Activated CD4-positive, alpha-beta T cell treated with anti-CD3 and anti-CD28 coated beads, Interleukin-2, amount 50 U/mL, for 16 hours (primary cell): Measurements from ENCODE around the gene SPEN.
"Not testable (repeated sequence)": the region's sequence is repeated elsewhere in the genome, so short reads cannot be mapped to it uniquely, and the experiment has no call there.

ENCODE experiments used
- DNase-seq: peaks from one replicate; pipeline ENCODE4 v3.0.0-alpha.2; 2020

Gene SPEN

GRCh38 chr1:15902882-15903281, 55.4 kb downstream of the SPEN start:
- DNase-seq = no peak

- no peak for DNase-seq
Measured at GRCh38 chr1:15908597-15908996, 61.1 kb downstream of the SPEN start.

DNA sequence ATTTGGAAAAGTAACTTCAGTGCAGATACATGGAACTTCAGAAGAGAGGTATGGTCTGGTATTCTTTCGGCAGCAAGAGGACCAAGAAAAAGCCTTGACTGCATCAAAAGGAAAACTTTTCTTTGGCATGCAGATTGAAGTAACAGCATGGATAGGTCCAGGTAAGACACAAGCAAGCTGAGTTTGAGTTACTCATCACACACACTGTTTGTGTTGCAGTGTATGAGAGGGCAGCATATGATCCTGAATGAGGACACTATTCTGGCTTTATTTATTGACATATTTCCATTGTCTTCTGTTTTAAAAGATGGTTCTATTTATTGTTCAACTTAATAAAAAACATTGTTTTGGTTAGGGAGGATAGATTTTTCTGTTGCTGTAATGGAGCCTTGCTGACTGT, 63.6 kb downstream of the SPEN start:
- DNase-seq = no peak

- no peak for DNase-seq
Measured at GRCh38 chr1:15911927-15912326, 64.4 kb downstream of the SPEN start.

GRCh38 chr1:15913607-15914006, 66.1 kb downstream of the SPEN start:
- DNase-seq = not testable (repeated sequence)

DNA sequence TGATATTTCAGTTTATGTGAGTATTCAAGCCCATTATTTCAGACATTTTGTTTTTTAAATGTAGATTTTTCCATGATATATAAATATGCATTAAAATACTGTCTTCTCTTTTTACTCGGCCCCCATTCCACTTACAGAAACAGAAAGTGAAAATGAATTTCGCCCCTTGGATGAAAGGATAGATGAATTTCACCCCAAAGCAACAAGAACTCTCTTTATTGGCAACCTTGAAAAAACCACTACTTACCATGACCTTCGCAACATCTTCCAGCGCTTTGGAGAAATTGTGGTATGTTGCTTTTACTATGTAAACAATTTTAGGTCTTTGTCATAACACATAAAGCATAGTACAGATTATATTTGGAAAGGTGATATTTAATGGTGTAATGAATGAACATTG, 68.5 kb downstream of the SPEN start:
- DNase-seq = no peak

DNA sequence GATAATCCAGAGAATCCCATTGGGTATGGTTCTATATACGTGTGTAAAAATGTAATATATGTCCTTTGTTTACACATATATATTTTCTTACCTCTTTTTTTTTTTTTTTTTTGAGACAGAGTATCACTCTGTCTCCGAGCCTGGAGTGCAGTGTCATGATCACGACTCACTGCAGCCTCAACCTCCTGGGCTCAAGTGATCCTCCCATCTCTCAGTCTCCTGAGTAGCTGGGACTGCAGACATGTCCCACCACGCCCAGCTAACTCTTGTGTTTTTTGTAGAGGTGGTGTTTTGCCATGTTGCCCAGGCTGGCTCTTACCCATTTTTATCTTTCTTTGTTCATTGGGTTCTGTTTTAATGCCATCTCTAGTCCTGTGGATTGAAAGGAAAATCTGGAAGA, 68.9 kb downstream of the SPEN start:
- no peak for DNase-seq

GRCh38 chr1:15916916-15917315, 69.4 kb downstream of the SPEN start:
- DNase-seq = no peak

- DNase-seq = peak; percentile 91
Measured at GRCh38 chr1:15918962-15919715, 71.6 kb downstream of the SPEN start.

DNA sequence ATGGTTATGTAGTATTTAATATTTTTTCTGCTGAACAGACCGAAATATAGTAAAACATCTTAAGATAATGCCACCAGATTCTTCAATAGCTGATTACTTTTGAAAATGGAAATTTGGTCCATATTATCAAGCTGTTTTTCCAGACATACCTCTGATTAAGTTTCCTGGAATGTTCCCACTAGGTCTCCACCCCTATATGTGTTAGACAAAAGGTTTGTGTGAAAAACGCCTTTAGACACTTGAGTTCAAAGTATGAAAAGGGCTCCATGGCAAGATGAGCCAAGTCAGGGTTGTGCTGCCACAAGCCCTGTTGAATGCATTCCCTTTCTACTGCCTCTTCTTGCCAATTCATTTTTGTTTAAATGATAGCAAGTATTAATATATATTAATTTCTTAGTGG, 75.7 kb downstream of the SPEN start:
- DNase-seq = no peak

DNA sequence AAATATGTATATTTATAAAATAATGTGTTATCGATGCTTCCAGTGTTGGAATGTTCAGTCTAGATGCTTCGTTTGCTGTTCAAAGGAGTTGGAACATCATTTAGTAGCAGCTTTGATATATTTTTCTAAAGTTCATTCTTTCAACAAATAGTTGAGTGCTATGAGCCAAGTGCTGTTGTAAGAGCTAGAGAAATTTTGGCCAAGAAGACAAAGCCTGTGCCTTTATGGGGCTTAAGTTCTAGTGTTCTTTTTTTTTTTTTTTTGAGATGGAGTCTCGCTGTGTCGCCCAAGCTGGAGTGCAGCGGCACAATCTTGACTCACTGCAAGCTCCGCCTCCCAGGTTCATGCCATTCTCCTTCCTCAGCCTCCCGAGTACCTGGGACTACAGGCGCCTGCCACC, 78.9 kb downstream of the SPEN start:
- not testable (repeated sequence) for DNase-seq

DNA sequence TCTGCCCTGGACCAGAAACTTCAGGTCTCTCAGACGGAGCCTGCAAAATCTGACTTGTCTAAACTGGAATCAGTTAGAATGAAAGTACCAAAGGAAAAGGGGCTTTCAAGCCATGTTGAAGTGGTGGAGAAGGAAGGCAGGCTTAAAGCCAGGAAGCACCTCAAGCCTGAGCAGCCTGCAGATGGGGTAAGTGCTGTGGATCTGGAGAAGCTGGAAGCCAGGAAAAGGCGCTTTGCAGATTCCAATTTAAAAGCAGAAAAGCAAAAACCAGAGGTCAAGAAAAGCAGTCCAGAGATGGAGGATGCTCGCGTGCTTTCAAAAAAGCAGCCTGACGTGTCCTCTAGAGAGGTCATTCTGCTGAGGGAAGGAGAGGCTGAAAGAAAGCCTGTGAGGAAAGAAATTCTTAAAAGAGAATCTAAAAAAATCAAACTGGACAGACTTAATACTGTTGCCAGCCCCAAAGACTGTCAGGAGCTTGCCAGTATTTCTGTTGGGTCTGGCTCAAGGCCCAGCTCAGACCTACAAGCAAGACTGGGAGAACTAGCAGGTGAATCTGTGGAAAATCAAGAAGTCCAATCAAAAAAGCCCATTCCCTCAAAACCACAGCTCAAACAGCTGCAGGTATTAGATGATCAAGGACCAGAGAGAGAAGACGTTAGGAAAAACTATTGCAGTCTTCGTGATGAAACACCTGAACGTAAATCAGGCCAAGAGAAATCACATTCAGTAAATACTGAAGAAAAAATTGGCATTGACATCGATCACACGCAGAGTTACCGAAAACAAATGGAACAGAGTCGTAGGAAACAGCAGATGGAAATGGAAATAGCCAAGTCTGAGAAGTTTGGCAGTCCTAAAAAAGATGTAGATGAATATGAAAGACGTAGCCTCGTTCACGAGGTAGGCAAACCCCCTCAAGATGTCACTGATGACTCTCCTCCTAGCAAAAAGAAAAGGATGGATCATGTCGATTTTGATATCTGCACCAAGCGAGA, 81.8 kb downstream of the SPEN start:
- DNase-seq = no peak

- DNase-seq = no peak
Measured at GRCh38 chr1:15931401-15931800, 83.9 kb downstream of the SPEN start.

DNA sequence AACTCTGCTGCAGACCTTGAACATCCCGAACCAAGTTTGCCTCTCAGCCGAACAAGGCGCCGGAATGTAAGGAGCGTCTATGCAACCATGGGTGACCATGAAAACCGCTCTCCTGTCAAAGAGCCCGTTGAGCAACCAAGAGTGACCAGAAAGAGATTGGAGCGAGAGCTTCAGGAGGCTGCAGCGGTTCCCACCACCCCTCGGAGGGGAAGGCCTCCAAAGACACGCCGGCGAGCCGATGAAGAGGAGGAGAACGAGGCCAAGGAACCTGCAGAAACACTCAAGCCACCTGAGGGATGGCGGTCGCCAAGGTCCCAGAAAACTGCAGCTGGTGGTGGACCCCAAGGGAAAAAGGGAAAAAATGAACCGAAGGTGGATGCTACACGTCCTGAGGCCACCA, 84.4 kb downstream of the SPEN start:
- no peak for DNase-seq

DNA sequence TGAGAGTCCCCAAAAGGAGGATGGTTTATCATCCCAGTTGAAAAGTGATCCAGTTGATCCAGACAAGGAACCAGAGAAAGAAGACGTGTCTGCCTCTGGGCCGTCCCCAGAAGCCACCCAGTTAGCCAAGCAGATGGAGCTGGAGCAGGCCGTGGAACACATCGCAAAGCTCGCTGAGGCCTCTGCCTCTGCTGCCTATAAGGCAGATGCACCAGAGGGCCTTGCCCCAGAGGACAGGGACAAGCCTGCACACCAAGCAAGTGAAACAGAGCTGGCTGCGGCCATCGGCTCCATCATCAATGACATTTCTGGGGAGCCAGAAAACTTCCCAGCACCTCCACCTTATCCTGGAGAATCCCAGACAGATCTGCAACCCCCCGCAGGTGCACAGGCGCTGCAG, 85.1 kb downstream of the SPEN start:
- no peak for DNase-seq

- no peak for DNase-seq
Measured at GRCh38 chr1:15933684-15934083, 86.2 kb downstream of the SPEN start.

DNA sequence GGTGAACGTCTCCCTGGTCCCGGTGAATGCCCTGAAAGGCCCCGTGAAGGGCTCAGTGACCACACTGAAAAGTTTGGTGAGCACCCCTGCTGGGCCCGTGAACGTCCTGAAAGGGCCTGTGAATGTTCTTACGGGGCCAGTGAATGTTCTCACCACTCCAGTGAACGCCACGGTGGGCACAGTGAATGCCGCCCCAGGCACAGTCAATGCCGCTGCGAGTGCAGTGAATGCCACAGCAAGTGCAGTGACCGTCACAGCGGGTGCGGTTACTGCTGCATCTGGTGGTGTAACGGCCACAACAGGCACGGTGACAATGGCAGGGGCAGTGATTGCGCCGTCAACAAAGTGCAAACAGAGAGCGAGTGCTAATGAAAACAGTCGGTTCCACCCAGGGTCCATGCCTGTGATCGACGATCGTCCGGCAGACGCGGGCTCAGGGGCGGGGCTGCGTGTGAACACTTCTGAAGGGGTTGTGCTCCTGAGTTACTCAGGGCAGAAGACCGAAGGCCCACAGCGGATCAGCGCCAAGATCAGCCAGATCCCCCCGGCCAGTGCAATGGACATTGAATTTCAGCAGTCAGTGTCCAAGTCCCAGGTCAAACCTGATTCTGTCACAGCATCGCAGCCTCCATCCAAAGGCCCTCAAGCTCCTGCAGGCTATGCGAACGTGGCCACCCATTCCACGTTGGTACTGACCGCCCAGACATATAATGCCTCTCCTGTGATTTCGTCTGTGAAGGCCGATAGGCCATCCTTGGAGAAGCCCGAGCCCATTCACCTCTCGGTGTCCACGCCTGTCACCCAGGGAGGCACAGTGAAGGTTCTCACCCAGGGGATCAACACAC, 86.9 kb downstream of the SPEN start:
- DNase-seq = no peak

DNA sequence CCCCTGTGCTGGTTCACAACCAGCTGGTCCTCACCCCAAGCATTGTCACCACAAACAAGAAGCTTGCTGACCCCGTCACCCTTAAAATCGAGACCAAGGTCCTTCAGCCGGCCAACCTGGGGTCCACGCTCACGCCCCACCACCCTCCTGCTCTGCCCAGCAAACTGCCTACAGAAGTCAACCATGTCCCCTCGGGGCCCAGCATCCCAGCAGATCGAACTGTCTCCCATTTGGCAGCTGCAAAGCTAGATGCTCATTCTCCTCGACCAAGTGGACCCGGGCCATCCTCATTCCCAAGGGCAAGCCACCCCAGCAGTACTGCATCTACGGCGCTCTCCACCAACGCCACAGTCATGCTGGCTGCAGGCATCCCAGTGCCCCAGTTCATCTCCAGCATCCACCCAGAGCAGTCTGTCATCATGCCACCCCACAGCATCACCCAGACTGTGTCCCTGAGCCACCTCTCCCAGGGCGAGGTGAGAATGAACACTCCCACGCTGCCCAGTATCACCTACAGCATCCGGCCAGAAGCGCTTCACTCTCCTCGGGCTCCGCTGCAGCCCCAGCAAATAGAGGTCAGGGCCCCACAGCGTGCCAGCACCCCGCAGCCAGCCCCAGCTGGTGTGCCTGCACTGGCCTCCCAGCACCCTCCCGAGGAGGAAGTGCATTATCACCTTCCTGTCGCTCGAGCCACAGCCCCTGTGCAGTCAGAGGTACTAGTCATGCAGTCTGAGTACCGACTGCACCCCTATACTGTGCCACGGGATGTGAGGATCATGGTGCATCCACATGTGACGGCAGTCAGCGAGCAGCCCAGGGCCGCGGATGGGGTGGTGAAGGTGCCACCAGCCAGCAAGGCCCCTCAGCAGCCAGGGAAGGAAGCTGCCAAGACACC, 87.8 kb downstream of the SPEN start:
- no peak for DNase-seq

DNA sequence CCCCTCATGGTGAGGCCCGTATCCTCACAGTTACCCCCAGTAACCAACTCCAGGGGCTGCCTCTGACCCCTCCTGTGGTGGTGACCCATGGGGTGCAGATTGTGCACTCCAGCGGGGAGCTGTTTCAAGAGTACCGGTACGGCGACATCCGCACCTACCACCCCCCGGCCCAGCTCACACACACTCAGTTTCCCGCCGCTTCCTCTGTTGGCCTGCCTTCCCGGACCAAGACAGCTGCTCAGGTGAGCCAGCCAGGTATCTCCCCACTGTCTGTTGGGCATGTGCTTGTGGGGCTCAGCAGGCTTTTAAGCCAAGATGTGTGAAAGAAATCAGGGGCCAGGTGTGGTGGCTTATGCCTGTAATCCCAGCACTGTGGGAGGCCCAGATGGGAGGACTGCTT, 88.5 kb downstream of the SPEN start:
- no peak for DNase-seq

- no peak for DNase-seq
Measured at GRCh38 chr1:15937146-15937545, 89.6 kb downstream of the SPEN start.

DNA sequence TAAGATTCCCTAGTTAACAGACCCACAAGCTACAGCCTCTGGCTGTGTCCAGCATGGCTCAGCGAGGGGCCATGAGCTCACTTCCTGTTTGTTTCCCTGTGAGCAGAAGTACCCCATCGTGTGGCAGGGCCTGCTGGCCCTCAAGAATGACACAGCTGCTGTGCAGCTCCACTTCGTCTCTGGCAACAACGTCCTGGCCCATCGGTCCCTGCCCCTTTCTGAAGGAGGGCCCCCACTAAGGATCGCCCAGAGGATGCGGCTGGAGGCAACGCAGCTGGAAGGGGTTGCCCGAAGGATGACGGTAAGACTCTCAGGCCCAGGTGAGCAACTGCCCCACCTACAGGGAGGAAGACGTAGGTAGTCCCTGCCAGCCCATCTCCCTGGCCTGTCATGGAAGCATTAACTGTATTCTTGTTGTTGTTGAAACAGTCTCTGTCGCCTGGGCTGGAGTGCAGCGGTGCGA, 90.2 kb downstream of the SPEN start:
- DNase-seq = no peak

DNA sequence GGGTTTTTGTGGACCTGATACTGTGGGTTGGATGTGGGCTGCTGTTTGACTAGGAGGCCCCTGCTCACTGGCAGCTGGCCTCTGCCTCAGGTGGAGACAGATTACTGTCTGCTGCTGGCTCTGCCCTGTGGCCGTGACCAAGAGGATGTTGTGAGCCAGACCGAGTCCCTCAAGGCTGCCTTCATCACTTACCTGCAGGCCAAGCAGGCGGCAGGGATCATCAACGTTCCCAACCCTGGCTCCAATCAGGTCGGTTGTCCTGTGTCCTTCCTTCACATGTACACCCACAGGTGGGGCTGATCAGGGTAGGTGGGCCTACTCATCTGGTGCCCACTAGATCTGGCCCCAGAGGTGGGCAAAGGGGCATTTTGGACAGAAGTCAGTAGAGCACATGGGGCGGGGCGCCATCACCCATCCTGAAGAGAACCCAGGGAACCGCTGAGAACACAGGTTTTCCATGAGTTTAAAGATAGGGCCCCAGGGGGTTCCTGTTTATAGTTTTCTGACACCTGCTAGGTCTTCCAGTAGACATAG, 91.2 kb downstream of the SPEN start:
- DNase-seq = no peak
